Astrocyte (in vitro differentiated cells and primary cell): ENCODE results near the gene PTPRN2.

Source experiments
- EZH2 ChIP-seq: IDR thresholded peaks from 2 replicates; pipeline ENCODE4 v1.6.1; 2012; ENCODE audit warnings: mild to moderate bottlenecking, low read length, inconsistent platforms; ENCODE audit not compliant: insufficient read depth
- TF ChIP-seq, protein P1 (sequence below): IDR thresholded peaks from 2 replicates; pipeline ENCODE4 v1.5.1; 2011; ENCODE audit warnings: low read depth, mild to moderate bottlenecking, inconsistent platforms, low read length, moderate library complexity; ENCODE audit not compliant: insufficient read depth

DNA sequence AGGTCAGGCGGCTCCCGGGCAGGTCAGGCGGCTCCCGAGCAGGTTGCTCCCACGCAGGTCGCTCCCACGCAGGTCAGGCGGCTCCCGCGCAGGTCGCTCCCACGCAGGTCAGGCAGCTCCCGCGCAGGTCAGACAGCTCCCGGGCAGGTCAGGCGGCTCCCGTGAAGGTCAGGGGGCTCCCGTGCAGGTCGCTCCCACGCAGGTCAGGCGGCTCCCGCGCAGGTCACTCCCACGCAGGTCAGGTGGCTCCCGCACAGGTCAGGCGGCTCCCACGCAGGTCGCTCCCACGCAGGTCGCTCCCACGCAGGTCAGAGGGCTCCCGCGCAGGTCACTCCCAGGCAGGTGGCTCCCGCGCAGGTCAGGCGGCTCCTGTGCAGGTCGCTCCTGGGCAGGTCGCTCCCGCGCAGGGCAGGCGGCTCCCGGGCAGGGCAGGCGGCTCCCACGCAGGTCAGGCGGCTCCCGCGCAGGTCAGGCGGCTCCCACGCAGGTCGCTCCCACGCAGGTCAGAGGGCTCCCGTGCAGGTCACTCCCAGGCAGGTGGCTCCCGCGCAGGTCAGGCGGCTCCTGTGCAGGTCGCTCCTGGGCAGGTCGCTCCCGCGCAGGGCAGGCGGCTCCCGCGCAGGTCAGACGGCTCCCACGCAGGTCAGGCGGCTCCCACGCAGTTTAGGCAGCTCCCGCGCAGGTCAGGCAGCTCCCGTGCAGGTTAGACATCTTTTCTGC, 30.7 kb downstream of the PTPRN2 start:
- TF ChIP-seq, protein P1, sequence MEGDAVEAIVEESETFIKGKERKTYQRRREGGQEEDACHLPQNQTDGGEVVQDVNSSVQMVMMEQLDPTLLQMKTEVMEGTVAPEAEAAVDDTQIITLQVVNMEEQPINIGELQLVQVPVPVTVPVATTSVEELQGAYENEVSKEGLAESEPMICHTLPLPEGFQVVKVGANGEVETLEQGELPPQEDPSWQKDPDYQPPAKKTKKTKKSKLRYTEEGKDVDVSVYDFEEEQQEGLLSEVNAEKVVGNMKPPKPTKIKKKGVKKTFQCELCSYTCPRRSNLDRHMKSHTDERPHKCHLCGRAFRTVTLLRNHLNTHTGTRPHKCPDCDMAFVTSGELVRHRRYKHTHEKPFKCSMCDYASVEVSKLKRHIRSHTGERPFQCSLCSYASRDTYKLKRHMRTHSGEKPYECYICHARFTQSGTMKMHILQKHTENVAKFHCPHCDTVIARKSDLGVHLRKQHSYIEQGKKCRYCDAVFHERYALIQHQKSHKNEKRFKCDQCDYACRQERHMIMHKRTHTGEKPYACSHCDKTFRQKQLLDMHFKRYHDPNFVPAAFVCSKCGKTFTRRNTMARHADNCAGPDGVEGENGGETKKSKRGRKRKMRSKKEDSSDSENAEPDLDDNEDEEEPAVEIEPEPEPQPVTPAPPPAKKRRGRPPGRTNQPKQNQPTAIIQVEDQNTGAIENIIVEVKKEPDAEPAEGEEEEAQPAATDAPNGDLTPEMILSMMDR = no peak
- no peak for TF ChIP-seq EZH2
